ENCODE measurements around the gene OR5V1. TPM values are rescaled to one million over a fixed set of nuclear protein-coding genes. Genes with fewer than 3 reads are reported as not detected.
"Not testable (repeated sequence)": the region's sequence is repeated elsewhere in the genome, so short reads cannot be mapped to it uniquely, and the experiment has no call there.

OR5V1 gene
- total RNA-seq = not detected in 2 replicates

DNA sequence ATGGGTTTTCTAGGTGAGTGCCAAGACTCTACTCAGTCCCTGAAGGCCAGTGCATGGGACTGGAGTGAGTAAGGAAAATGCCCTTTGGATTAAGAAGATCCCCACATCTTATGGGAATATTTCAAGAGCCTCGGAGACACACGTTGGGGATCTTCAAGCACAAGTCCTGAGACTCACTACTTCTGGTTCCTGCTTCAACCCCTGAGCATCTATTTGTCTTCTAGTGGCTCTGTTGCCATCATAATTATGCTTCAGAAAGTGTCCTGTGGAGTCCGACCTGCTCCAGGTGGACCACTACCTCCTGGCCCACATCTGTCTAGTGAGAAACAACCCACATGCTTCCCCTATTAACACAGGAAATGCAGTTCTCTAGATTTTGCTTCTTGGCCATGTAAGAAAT lies at the start of gene OR5V1:
TSS of gene OR5V1 (minus strand) at position 101 of the 400 bp plus-strand sequence. CDS start 12,670 bp downstream, outside the sequence.
- H3K4me1 Mint-ChIP-seq (ENCODE audit: low read depth) = no peaks in the 10 kb centered on the region
- intact Hi-C loops (cut with micrococcal nuclease) = no loop called here
- H3K4me3 Mint-ChIP-seq (ENCODE audit: low read depth) = no peak within 1 kb of the TSS
- no peak for DNase-seq (ENCODE audit: low spot score)
- peaks cover 1% of the 10 kb centered on the region for H3K27me3 Mint-ChIP-seq (ENCODE audit: low read depth)
- H3K9me3 Mint-ChIP-seq = no peaks in the 10 kb centered on the region
- no peaks in the 10 kb centered on the region for H3K36me3 Mint-ChIP-seq (ENCODE audit: low read depth)
- H3K27ac Mint-ChIP-seq = no peak within 1 kb of the TSS

DNA sequence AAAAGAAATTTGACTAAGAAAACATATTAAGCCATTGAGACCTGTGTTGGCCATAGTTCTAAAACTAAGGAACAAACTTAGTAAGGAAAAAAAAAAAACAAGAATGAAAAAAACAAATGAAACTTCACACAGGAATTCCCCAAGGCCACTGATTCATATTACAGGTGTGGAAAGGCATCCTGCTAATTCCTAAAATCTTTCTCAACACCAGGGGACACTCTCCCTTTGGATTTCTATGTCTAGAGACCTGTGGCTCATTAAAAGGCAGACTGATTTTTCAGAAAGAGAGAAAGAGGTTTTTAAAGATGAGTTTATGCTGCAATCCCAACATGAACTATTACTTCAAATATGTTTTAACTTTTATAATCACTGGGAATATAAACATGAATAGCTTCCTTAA lies 45.9 kb upstream of the OR5V1 start, which contains the start of gene OR12D1:
TSS of gene OR12D1 (plus strand) at position 341 of the 400 bp plus-strand sequence.
- H3K36me3 Mint-ChIP-seq (ENCODE audit: low read depth) = no peaks in the 10 kb centered on the region
- H3K27ac Mint-ChIP-seq = no peak within 1 kb of the TSS
- no peaks in the 10 kb centered on the region for H3K9me3 Mint-ChIP-seq
- no peaks in the 10 kb centered on the region for H3K4me1 Mint-ChIP-seq (ENCODE audit: low read depth)
- peaks cover 25% of the 10 kb centered on the region for H3K27me3 Mint-ChIP-seq (ENCODE audit: low read depth)
- DNase-seq (ENCODE audit: low spot score) = no peak
- no peak within 1 kb of the TSS for H3K4me3 Mint-ChIP-seq (ENCODE audit: low read depth)
- intact Hi-C loops (cut with micrococcal nuclease) = no loop called here

DNA sequence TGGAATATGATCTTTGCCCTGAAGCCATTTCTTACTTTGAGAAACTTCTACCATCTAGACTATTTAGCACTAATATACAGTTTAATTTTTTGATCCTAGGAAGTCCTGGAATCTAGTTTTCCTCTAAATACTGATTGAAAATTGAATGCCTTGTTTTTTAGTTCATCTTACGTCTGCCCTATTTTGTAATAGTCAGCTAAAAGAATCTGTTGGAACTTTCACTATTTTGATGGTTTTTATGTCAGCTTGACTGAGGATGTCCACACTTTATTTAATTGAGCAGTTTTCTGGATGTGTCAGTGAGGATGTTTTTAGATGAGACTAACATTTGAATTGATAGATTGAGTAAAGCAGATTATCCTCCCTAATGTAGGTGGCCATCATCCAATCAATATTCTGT lies 35.1 kb upstream of the OR5V1 start:
- intact Hi-C loops (cut with micrococcal nuclease) = no loop called here
- Mint-ChIP-seq H3K4me3 (ENCODE audit: low read depth) (no peak overlapping the region), H3K9me3 (no peaks in the 10 kb centered on the region), H3K27ac (no peak overlapping the region), H3K4me1 (ENCODE audit: low read depth) (no peaks in the 10 kb centered on the region), H3K36me3 (ENCODE audit: low read depth) (no peaks in the 10 kb centered on the region), H3K27me3 (ENCODE audit: low read depth) (peaks cover 1% of the 10 kb centered on the region)
- no peak for DNase-seq (ENCODE audit: low spot score)

DNA sequence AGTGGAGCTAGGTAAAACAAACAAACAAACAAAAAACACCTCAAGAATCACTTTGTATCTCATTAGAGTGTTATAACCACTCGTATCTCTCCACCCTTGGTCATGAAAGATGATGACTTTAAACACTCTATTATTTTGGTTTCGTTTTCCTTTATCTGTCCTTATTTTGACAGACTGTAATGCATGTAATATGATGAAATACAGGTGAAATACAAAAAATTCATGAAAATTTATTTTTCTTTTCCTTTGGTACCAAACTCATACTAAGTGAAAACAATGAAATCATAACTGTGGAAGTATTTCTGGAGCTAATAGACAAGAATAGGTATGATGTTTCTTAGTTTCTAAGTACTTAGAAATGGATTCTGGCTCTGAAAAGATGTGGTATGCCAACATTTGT lies 30.9 kb upstream of the OR5V1 start:
- Mint-ChIP-seq H3K27ac (no peak overlapping the region), H3K36me3 (ENCODE audit: low read depth) (no peaks in the 10 kb centered on the region), H3K9me3 (no peaks in the 10 kb centered on the region), H3K27me3 (ENCODE audit: low read depth) (peaks cover 9% of the 10 kb centered on the region), H3K4me1 (ENCODE audit: low read depth) (no peaks in the 10 kb centered on the region), H3K4me3 (ENCODE audit: low read depth) (no peak overlapping the region)
- no peak for DNase-seq (ENCODE audit: low spot score)
- intact Hi-C loops (cut with micrococcal nuclease) = no loop called here

DNA sequence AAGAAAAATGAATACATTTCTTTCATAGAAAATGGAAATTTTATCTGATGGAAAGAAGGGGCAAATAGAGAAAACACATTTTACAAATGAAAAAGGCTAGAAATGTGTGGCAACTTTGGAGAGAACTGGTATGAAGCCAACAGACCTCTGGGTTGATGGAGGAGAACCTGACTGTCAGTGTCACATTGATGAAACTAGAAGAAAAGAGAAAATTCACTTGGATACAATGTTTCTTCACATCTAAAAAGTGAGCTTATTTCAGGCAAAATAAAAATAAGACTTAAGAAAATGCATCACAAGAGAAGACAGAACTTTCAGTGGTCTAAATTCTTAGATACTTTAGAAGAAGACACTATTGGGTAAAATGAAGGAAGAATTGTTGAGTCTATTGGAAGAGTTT lies 26.7 kb upstream of the OR5V1 start, which contains the start of gene OR12D2:
TSS of gene OR12D2 (plus strand) at position 301 of the 400 bp plus-strand sequence. CDS start 1,069 bp downstream, outside the sequence.
- Mint-ChIP-seq H3K4me1 (ENCODE audit: low read depth) (no peaks in the 10 kb centered on the region), H3K27me3 (ENCODE audit: low read depth) (peaks cover 9% of the 10 kb centered on the region), H3K27ac (no peak within 1 kb of the TSS), H3K4me3 (ENCODE audit: low read depth) (no peak within 1 kb of the TSS), H3K36me3 (ENCODE audit: low read depth) (no peaks in the 10 kb centered on the region), H3K9me3 (no peaks in the 10 kb centered on the region)
- intact Hi-C loops (cut with micrococcal nuclease) = no loop called here
- DNase-seq (ENCODE audit: low spot score) = no peak

DNA sequence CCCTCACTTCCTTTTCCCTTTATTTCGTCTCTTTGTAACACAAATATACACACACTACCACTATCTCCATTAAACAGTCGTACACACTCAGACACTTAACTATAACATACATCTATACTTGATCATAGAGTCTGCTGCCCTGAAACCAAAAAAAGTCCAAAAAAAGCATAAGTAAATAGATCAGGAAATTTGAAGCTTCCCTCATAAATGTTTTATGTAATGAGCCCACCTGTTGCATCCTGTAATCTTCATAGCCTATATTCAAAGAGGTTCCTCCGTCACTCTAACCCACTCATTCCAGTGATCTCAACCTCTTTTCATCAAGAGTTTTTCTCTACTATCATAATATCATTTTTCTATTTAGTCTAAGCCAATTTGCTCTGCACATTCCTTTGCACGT lies 19.9 kb upstream of the OR5V1 start:
- no peaks in the 10 kb centered on the region for H3K36me3 Mint-ChIP-seq (ENCODE audit: low read depth)
- no peak overlapping the region for H3K4me3 Mint-ChIP-seq (ENCODE audit: low read depth)
- no peaks in the 10 kb centered on the region for H3K4me1 Mint-ChIP-seq (ENCODE audit: low read depth)
- H3K9me3 Mint-ChIP-seq = no peaks in the 10 kb centered on the region
- no peak overlapping the region for H3K27ac Mint-ChIP-seq
- peaks cover 2% of the 10 kb centered on the region for H3K27me3 Mint-ChIP-seq (ENCODE audit: low read depth)
- intact Hi-C loops (cut with micrococcal nuclease) = no loop called here
- DNase-seq (ENCODE audit: low spot score) = no peak

DNA sequence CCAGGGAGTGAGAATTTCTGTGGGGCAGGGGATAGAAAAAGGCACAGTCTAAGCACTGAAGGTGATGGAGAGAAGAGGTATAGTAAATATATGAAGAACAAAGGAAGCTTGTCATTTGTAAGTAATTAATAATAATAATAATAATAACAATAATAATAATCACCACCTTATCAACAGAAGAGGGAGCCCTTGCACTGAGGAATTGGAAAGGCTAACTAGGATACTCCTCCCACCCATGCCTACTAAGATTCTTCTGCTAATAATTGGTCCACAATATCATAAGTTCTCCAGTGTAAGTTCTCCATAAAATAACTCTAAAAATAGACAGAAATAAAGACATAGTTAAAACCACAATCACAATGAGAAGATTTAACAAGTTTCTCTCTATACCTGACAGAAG lies 7.3 kb upstream of the OR5V1 start:
- H3K27ac Mint-ChIP-seq = no peak overlapping the region
- no peaks in the 10 kb centered on the region for H3K9me3 Mint-ChIP-seq
- no peaks in the 10 kb centered on the region for H3K36me3 Mint-ChIP-seq (ENCODE audit: low read depth)
- no peak overlapping the region for H3K4me3 Mint-ChIP-seq (ENCODE audit: low read depth)
- DNase-seq (ENCODE audit: low spot score) = no peak
- intact Hi-C loops (cut with micrococcal nuclease) = no loop called here
- no peaks in the 10 kb centered on the region for H3K4me1 Mint-ChIP-seq (ENCODE audit: low read depth)
- peaks cover 2% of the 10 kb centered on the region for H3K27me3 Mint-ChIP-seq (ENCODE audit: low read depth)

DNA sequence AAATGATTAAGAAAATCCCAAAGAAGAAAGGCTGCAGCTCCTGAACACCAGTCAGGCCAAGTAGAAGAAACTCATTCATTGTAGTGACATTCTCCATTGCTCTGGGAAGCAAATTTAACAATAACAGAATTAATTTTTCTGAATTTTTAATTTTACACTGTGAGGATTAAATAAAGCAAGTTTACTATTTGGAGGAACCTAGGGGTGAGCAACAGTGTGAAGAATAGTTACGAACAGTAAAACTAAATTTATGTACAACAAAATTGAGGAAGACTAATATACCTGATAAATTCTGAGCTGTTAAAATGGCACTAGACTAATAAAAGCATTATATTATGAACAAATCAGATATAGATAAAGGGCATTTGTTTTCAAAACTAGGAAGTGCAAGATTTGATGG lies 6.5 kb upstream of the OR5V1 start, which contains the start of gene OR12D3:
TSS of gene OR12D3 (minus strand) at position 101 of the 400 bp plus-strand sequence. CDS start at position 97, 4 bp downstream.
- no peak within 1 kb of the TSS for H3K27ac Mint-ChIP-seq
- H3K9me3 Mint-ChIP-seq = no peaks in the 10 kb centered on the region
- DNase-seq (ENCODE audit: low spot score) = no peak
- no peak within 1 kb of the TSS for H3K4me3 Mint-ChIP-seq (ENCODE audit: low read depth)
- no peaks in the 10 kb centered on the region for H3K36me3 Mint-ChIP-seq (ENCODE audit: low read depth)
- intact Hi-C loops (cut with micrococcal nuclease) = no loop called here
- H3K4me1 Mint-ChIP-seq (ENCODE audit: low read depth) = no peaks in the 10 kb centered on the region
- no peaks in the 10 kb centered on the region for H3K27me3 Mint-ChIP-seq (ENCODE audit: low read depth)

DNA sequence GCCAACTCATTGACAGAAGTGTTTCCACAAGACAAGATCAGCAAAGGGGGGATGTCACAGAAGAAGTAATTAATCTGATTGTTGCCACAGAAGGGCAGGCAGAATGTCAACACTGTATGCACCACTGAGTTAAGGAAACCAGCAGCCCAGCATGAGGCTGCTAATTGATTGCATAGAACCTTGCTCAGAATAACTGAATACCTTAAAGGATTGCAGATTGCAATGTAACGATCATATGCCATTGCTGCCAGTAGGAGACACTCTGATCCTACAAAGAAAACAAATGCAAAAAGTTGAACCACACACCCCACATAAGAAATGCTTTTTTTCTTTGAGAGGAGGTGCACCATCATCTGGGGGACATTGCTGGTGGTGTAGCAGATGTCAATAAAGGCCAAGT lies 13.1 kb downstream of the OR5V1 start:
- H3K4me1 Mint-ChIP-seq (ENCODE audit: low read depth) = no peaks in the 10 kb centered on the region
- intact Hi-C loops (cut with micrococcal nuclease) = no loop called here

DNA sequence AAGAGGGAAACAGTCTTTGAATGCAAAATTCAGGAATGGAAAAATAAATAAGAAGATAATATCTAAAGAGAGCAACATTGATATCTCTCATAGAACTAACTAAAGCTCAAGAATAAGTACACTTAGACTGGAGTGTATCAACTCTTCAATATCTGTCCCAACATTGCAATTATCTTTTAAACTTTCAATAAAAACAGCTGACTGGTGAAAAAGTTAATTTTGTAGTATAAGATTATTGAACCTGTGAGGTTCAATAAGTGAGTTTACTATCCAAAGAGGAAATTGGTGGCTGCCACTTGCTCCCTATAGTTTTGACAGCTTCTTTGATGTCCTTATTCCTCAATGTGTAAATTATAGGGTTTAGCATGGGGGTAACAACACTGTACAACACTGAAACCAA lies 13.7 kb downstream of the OR5V1 start:
- no peak overlapping the region for H3K27ac Mint-ChIP-seq
- DNase-seq (ENCODE audit: low spot score) = no peak
- H3K9me3 Mint-ChIP-seq = no peaks in the 10 kb centered on the region
- no peaks in the 10 kb centered on the region for H3K36me3 Mint-ChIP-seq (ENCODE audit: low read depth)
- H3K4me1 Mint-ChIP-seq (ENCODE audit: low read depth) = no peaks in the 10 kb centered on the region
- intact Hi-C loops (cut with micrococcal nuclease) = no loop called here
- peaks cover 8% of the 10 kb centered on the region for H3K27me3 Mint-ChIP-seq (ENCODE audit: low read depth)
- no peak overlapping the region for H3K4me3 Mint-ChIP-seq (ENCODE audit: low read depth)

More for the DNA sequence above, 13.1 kb downstream of the OR5V1 start:
- DNase-seq (ENCODE audit: low spot score) = no peak
- H3K4me3 Mint-ChIP-seq (ENCODE audit: low read depth) = no peak overlapping the region
- H3K36me3 Mint-ChIP-seq (ENCODE audit: low read depth) = no peaks in the 10 kb centered on the region
- no peaks in the 10 kb centered on the region for H3K9me3 Mint-ChIP-seq
- no peak overlapping the region for H3K27ac Mint-ChIP-seq
- H3K27me3 Mint-ChIP-seq (ENCODE audit: low read depth) = peaks cover 8% of the 10 kb centered on the region

DNA sequence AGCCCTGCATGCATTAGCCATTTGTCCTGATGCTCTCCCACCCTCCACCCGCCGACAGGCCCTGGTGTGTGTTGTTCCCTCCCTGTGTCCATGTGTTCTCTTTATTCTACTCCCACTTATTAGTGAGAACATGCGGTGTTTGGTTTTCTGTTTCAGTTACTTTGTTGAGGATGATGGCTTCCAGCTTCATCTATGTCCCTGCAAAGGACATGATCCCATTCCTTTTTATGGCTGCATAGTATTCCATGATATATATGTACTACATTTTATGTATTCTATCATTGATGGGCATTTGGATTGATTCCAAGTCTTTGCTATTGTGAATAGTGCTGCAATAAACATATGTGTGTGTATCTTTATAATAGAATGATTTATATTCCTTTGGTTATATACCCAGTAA lies 19.3 kb downstream of the OR5V1 start:
- intact Hi-C loops (cut with micrococcal nuclease); H3K4me3 Mint-ChIP-seq (ENCODE audit: low read depth); DNase-seq (ENCODE audit: low spot score); H3K27me3 Mint-ChIP-seq (ENCODE audit: low read depth); H3K27ac Mint-ChIP-seq; H3K4me1 Mint-ChIP-seq (ENCODE audit: low read depth); H3K9me3 Mint-ChIP-seq; H3K36me3 Mint-ChIP-seq (ENCODE audit: low read depth): not testable (repeated sequence)

DNA sequence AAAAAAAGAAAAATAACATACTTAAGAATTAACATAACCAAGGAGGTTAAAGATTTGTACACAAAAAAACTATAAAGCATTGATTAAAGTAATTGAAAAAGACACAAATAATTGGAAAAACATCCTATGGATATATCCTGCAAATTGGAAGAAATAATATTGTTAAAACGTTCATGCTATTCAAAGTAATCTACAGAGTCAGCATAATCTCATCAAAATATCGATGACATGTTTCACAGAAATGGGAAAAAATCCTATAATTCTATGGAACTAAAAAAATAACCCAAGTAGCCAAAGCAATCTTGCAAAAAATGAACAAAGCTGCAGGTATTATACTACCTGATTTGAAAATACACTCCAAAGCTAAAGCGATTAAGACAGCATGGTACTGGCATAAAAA lies 23.3 kb downstream of the OR5V1 start:
- no peak overlapping the region for H3K27ac Mint-ChIP-seq
- intact Hi-C loops (cut with micrococcal nuclease) = no loop called here
- H3K4me1 Mint-ChIP-seq (ENCODE audit: low read depth) = no peaks in the 10 kb centered on the region
- no peaks in the 10 kb centered on the region for H3K9me3 Mint-ChIP-seq
- H3K36me3 Mint-ChIP-seq (ENCODE audit: low read depth) = no peaks in the 10 kb centered on the region
- no peak overlapping the region for H3K4me3 Mint-ChIP-seq (ENCODE audit: low read depth)
- H3K27me3 Mint-ChIP-seq (ENCODE audit: low read depth) = no peaks in the 10 kb centered on the region
- no peak for DNase-seq (ENCODE audit: low spot score)

DNA sequence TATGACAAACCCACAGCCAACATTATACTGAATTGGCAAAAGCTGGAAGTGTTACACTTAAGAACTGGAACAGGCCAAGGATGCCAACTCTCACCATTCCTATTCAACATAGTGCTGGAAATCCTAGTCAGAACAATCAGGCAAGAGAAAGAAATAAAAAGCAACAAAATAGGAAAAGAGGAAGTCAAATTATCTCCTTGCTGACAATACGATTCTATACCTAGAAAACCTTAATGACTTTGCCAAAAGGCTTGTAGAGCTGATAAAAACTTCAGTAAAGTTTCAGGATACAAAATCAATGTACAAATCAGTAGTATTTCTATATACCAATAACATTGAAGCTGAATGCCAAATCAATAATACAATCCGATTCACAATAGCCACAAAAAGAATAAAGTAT lies 32.4 kb downstream of the OR5V1 start:
- H3K36me3 Mint-ChIP-seq (ENCODE audit: low read depth) = no peaks in the 10 kb centered on the region
- H3K27ac Mint-ChIP-seq = no peak overlapping the region
- no peaks in the 10 kb centered on the region for H3K4me1 Mint-ChIP-seq (ENCODE audit: low read depth)
- no peak for DNase-seq (ENCODE audit: low spot score)
- intact Hi-C loops (cut with micrococcal nuclease) = no loop called here
- no peaks in the 10 kb centered on the region for H3K9me3 Mint-ChIP-seq
- H3K27me3 Mint-ChIP-seq (ENCODE audit: low read depth) = peaks cover 2% of the 10 kb centered on the region
- H3K4me3 Mint-ChIP-seq (ENCODE audit: low read depth) = no peak overlapping the region

DNA sequence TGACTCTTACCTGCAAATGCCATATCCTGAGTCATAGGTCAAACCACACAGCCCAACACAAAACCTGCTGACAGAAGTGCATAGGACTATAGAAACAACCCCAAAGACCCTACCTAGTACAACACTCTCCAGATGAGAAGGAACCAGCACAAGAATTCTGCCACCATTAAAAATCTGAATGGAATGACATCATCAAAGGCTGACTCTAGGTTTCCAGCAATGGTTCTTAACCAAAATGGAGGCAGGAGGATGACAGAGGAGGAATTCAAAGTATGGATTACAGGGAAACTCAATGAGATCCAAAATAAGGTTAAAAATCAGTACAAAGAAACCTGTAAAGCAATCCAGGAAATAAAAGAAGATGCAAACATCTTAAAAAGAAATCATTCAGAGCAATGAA lies 36.0 kb downstream of the OR5V1 start:
- Mint-ChIP-seq H3K36me3 (ENCODE audit: low read depth) (no peaks in the 10 kb centered on the region), H3K4me1 (ENCODE audit: low read depth) (no peaks in the 10 kb centered on the region), H3K27me3 (ENCODE audit: low read depth) (peaks cover 5% of the 10 kb centered on the region), H3K9me3 (no peaks in the 10 kb centered on the region), H3K4me3 (ENCODE audit: low read depth) (no peak overlapping the region), H3K27ac (no peak overlapping the region)
- DNase-seq (ENCODE audit: low spot score) = no peak
- intact Hi-C loops (cut with micrococcal nuclease) = no loop called here
